A549 (cell line): ENCODE results near the gene NFIA. TPM values are rescaled to one million over a fixed set of nuclear protein-coding genes. Genes with fewer than 3 reads are reported as not detected.

Experiments
- ATAC-seq, 2 experiments: fragments of 200-7000 bp in 1 of 2; fragments of >200 bp in 1 of 2; cut with Nextera tagmentation in 1 of 2; cut with Tn5 transposase in 1 of 2; 3 replicates each; pipeline versions ENCODE4 v1.8.0 to v1.9.1; 2018 to 2020; ENCODE audit warnings: mild to moderate bottlenecking in 1 of 2, moderate library complexity in 1 of 2
- CTCF ChIA-PET: fragments of 300-600 bp; sonication (Branson Sonifier 250); formaldehyde crosslinking; extraction: SDS; loops from one replicate; lab custom pipeline; 2021; ENCODE audit warnings: antibody characterized with exemption, inconsistent platforms; lab: Yijun Ruan, JAX
- POLR2A ChIA-PET: fragments of 350-600 bp; formaldehyde crosslinking; extraction: SDS; loops from one replicate; lab custom pipeline; 2021; ENCODE audit warnings: antibody characterized with exemption, inconsistent platforms; lab: Yijun Ruan, JAX
- DNase-seq, 2 experiments: peaks; one replicate each; pipeline versions ENCODE4 v3.0.0 to v3.0.0-alpha.2; 2011 to 2016; ENCODE audit warnings: low read depth in 1 of 2, low spot score in 1 of 2
- FAIRE-seq: peaks from 2 replicates; lab custom pipeline; 2011; peaks lifted over from hg19 to GRCh38; lab: Jason Lieb, UNC
- H3K27ac ChIP-seq, 2 experiments: fragments of >200 bp; sonication (Bioruptor Twin); formaldehyde crosslinking; 3 replicates each; pipeline ENCODE4 v1.5.1; 2016 to 2017
- H3K4me1 ChIP-seq: fragments of >200 bp; sonication (Bioruptor Twin); formaldehyde crosslinking; 3 replicates; pipeline ENCODE4 v1.6.1; 2016
- H3K4me2 ChIP-seq: fragments of >200 bp; sonication (Bioruptor Twin); formaldehyde crosslinking; 3 replicates; pipeline ENCODE4 v1.6.1; 2016
- H3K4me3 ChIP-seq: fragments of >200 bp; sonication (Bioruptor Twin); formaldehyde crosslinking; 3 replicates; pipeline ENCODE4 v1.5.1; 2016
- H3K9me3 ChIP-seq: fragments of >200 bp; sonication (Bioruptor Twin); formaldehyde crosslinking; 3 replicates; pipeline ENCODE4 v1.6.1; 2016
- BHLHE40 ChIP-seq: IDR thresholded peaks from 2 replicates; pipeline ENCODE4 v1.6.1; 2012; ENCODE audit warnings: low read depth, low read length, inconsistent platforms
- CBX8 ChIP-seq: fragments of 200-600 bp; sonication (generic); IDR thresholded peaks from 2 replicates; pipeline ENCODE4 v1.6.1; 2016
- CEBPB ChIP-seq, 2 experiments: fragments of >200 bp in 1 of 2; sonication (Bioruptor Twin) in 1 of 2; formaldehyde crosslinking in 1 of 2; IDR thresholded peaks; 2 replicates each; pipeline ENCODE4 v1.6.1; 2012 to 2016
- CHD2 ChIP-seq: fragments of 150-350 bp; IDR thresholded peaks from 2 replicates; pipeline ENCODE4 v1.6.1; 2014; ENCODE audit warnings: low read length; ENCODE audit not compliant: partially characterized antibody
- CTCF ChIP-seq: fragments of >200 bp; sonication (Bioruptor Twin); formaldehyde crosslinking; IDR thresholded peaks from 3 replicates; pipeline ENCODE4 v1.5.1; 2016
- EHF ChIP-seq: fragments of 250-450 bp; sonication (Bioruptor Pico); IDR thresholded peaks from 2 replicates; pipeline ENCODE4 v1.5.0; 2020; ENCODE audit warnings: mild to moderate bottlenecking
- ESRRA ChIP-seq: fragments of 150-350 bp; IDR thresholded peaks from 2 replicates; pipeline ENCODE4 v1.6.1; 2014; ENCODE audit warnings: mild to moderate bottlenecking, low read length, borderline replicate concordance
- FOSL2 ChIP-seq, 2 experiments: fragments of 450-650 bp in 1 of 2; fragments of >200 bp in 1 of 2; sonication (Bioruptor Twin) in 1 of 2; formaldehyde crosslinking; IDR thresholded peaks; 2 replicates each; pipeline versions ENCODE4 v1.5.0 to v1.6.1; 2016 to 2020; ENCODE audit warnings: mild to moderate bottlenecking in 1 of 2, moderate library complexity in 1 of 2
- GATA3 ChIP-seq: IDR thresholded peaks from 2 replicates; pipeline ENCODE4 v1.6.1; 2012; ENCODE audit warnings: borderline replicate concordance
- HES2 ChIP-seq: fragments of >200 bp; sonication (Bioruptor Twin); formaldehyde crosslinking; IDR thresholded peaks from 2 replicates; pipeline ENCODE4 v1.6.1; 2016
- HEYL ChIP-seq: fragments of 250-450 bp; sonication (Bioruptor Pico); IDR thresholded peaks from 2 replicates; pipeline ENCODE4 v1.8.0; 2021; ENCODE audit warnings: mild to moderate bottlenecking, moderate library complexity
- HOXA7 ChIP-seq: fragments of 250-450 bp; sonication (Bioruptor Pico); IDR thresholded peaks from 2 replicates; pipeline ENCODE4 v1.5.0; 2020; ENCODE audit warnings: mild to moderate bottlenecking, moderate library complexity
- HOXB13 ChIP-seq: fragments of 250-450 bp; sonication (Bioruptor Pico); IDR thresholded peaks from 2 replicates; pipeline ENCODE4 v1.5.0; 2020; ENCODE audit warnings: low read depth, mild to moderate bottlenecking, moderate library complexity
- KDM1A ChIP-seq: fragments of 200-600 bp; sonication (generic); IDR thresholded peaks from 2 replicates; pipeline ENCODE4 v1.6.1; 2016; ENCODE audit warnings: low read depth, mild to moderate bottlenecking
- MAFK ChIP-seq: fragments of 450-650 bp; IDR thresholded peaks from 2 replicates; pipeline ENCODE4 v1.6.1; 2014; ENCODE audit not compliant: partially characterized antibody
- MAX ChIP-seq: IDR thresholded peaks from 2 replicates; pipeline ENCODE4 v1.6.1; 2012
- MYC ChIP-seq: IDR thresholded peaks from 2 replicates; pipeline ENCODE4 v1.6.1; 2012; ENCODE audit warnings: mild to moderate bottlenecking, inconsistent platforms, low read length, improper control_type of control experiment, borderline replicate concordance
- NFE2L2 ChIP-seq: fragments of 150-350 bp; conservative IDR thresholded peaks from 2 replicates; pipeline ENCODE4 v1.6.1; 2014; ENCODE audit warnings: low read length
- NR3C1 ChIP-seq: fragments of >200 bp; sonication (Bioruptor Twin); formaldehyde crosslinking; IDR thresholded peaks from 3 replicates; pipeline ENCODE4 v1.6.1; 2017
- POLR2A ChIP-seq: IDR thresholded peaks from 2 replicates; pipeline ENCODE4 v1.6.1; 2012; ENCODE audit warnings: mild to moderate bottlenecking, low read length
- RAD21 ChIP-seq, 2 experiments: fragments of >200 bp in 1 of 2; sonication (Bioruptor Twin) in 1 of 2; formaldehyde crosslinking in 1 of 2; IDR thresholded peaks in 1 of 2; conservative IDR thresholded peaks in 1 of 2; 2 replicates in 1 of 2; 3 replicates in 1 of 2; pipeline ENCODE4 v1.6.1; 2012 to 2018; ENCODE audit warnings: inconsistent platforms in 1 of 2
- RARB ChIP-seq: fragments of 250-450 bp; sonication (Bioruptor Pico); IDR thresholded peaks from 2 replicates; pipeline ENCODE4 v1.8.0; 2021; ENCODE audit warnings: mild to moderate bottlenecking, moderate library complexity
- RFX5 ChIP-seq: fragments of 450-650 bp; IDR thresholded peaks from 2 replicates; pipeline ENCODE4 v1.7.1; 2014; ENCODE audit warnings: antibody characterized with exemption, mild to moderate bottlenecking, moderate library complexity
- SMC3 ChIP-seq: fragments of >200 bp; sonication (Bioruptor Twin); formaldehyde crosslinking; IDR thresholded peaks from 3 replicates; pipeline ENCODE4 v1.6.1; 2018; ENCODE audit warnings: inconsistent platforms
- TFCP2L1 ChIP-seq: fragments of 250-450 bp; sonication (Bioruptor Pico); IDR thresholded peaks from 2 replicates; pipeline ENCODE4 v1.5.0; 2021; ENCODE audit warnings: mild to moderate bottlenecking
- USF2 ChIP-seq: fragments of 450-650 bp; IDR thresholded peaks from 2 replicates; pipeline ENCODE4 v1.6.1; 2014; ENCODE audit warnings: antibody characterized with exemption
- ZC3H11A ChIP-seq: fragments of 450-650 bp; IDR thresholded peaks from 2 replicates; pipeline ENCODE4 v1.6.1; 2014; ENCODE audit warnings: antibody characterized with exemption, mild to moderate bottlenecking
- WGBS: methylation state at CpG from one replicate; pipeline ENCODE4 v1.1.6; 2017; ENCODE audit errors: missing lambda C conversion rate; 5-methylcytosine and 5-hydroxymethylcytosine counted together
- polyA plus RNA-seq, 4 experiments: library from polyadenylated mRNA; depleted of rRNA in 3 of 4; stranded (reverse); fragments of >200 nt; fragmentation: RNase III in 1 of 4; extraction: RNeasy Plus Mini Kit Qiagen cat#74134 plus additional on column Dnase treatment in 1 of 4; gene quantifications; 2 replicates in 3 of 4; 3 replicates in 1 of 4; pipeline ENCODE4 v1.2.3, GENCODE V29; 2011 to 2017

NFIA gene
- polyA plus RNA-seq, 2 of the 4 experiments (the other 2 are of a cell fraction): 6.5 to 25.8 TPM

- TF ChIP-seq CTCF: no peak
- TF ChIP-seq, all 56 proteins: peak for 0
These were observed 177.2 kb downstream of the NFIA start (continued) for GRCh38 chr1:61259379-61260148.

GRCh38 chr1:61260171-61260570 is 177.8 kb downstream of the NFIA start:
- TF ChIP-seq USF2: no peak
- TF ChIP-seq POLR2A: no peak
- no peak for TF ChIP-seq TFCP2L1 (CRISPR knock-in tag)
- no peak for TF ChIP-seq HOXB13 (CRISPR knock-in tag)
- TF ChIP-seq HEYL: no peak
- TF ChIP-seq BHLHE40: no peak
- no peak for TF ChIP-seq MAFK
- no peak for TF ChIP-seq RFX5
- no peak for TF ChIP-seq MAX
- no peak for TF ChIP-seq ESRRA
- TF ChIP-seq CHD2: no peak
- no peak for TF ChIP-seq CBX8
- no peak for TF ChIP-seq CEBPB (IDR thresholded peaks at IDR 0.05)
- TF ChIP-seq RARB (CRISPR knock-in tag): no peak
- no peak for TF ChIP-seq MYC
- TF ChIP-seq SMC3: no peak
- no peak for TF ChIP-seq NR3C1
- ATAC-seq: no peak
- CTCF ChIA-PET: no interaction called here
- H3K9me3 ChIP-seq: no peaks in the 10 kb centered on the region
- H3K27ac ChIP-seq: no peak overlapping the region
- H3K4me1 ChIP-seq: no peaks in the 10 kb centered on the region
- no peak for DNase-seq
- FAIRE-seq: no peak
- WGBS: 95% methylated on average over 7 of the region's 7 CpGs
- POLR2A ChIA-PET: no interaction called here
- H3K4me3 ChIP-seq: no peak overlapping the region
- no peak overlapping the region for H3K4me2 ChIP-seq

- ATAC-seq (no peak), FAIRE-seq (no peak)
- 79% methylated on average over 3 of the region's 3 CpGs for WGBS
These were observed 179.2 kb downstream of the NFIA start for GRCh38 chr1:61261595-61261994.

More at GRCh38 chr1:61261595-61261994, 179.2 kb downstream of the NFIA start:
- no peak overlapping the region for H3K27ac ChIP-seq
- H3K4me1 ChIP-seq: peaks cover 6% of the 10 kb centered on the region; the same call in 1 of the 3 replicates
- no peaks in the 10 kb centered on the region for H3K9me3 ChIP-seq
- CTCF ChIA-PET: no interaction called here
- H3K4me2 ChIP-seq: no peak overlapping the region
- TF ChIP-seq MYC (no peak), HES2 (no peak), SMC3 (no peak), RAD21 (conservative IDR thresholded peaks at IDR 0.05 in 1 of 2, IDR thresholded peaks at IDR 0.05 in 1 of 2) (no peak), EHF (no peak), NFE2L2 (no peak), GATA3 (no peak), HOXA7 (no peak), ZC3H11A (no peak), FOSL2 (IDR thresholded peaks at IDR 0.05) (no peak), FOSL2 (CRISPR knock-in tag; IDR thresholded peaks at IDR 0.05) (no peak), KDM1A (no peak)
- H3K4me3 ChIP-seq: no peak overlapping the region
- POLR2A ChIA-PET: no interaction called here
- DNase-seq: no peak
